Upper lobe of left lung (tissue), 6 donors: ENCODE measurements around the gene CCNQ. TPM values are rescaled to one million over a fixed set of nuclear protein-coding genes. Genes with fewer than 3 reads are reported as not detected.
A peak's percentile ranks its signal among the peaks of the same experiment; 100 is the strongest.

ENCODE experiments used
- ATAC-seq, 2 donors: fragments of 200-7000 bp; cut with Tn5 transposase; one replicate each; pipeline ENCODE4 v1.9.1; 2022; ENCODE audit warnings: mild to moderate bottlenecking in 2 of 2, moderate library complexity in 2 of 2; ENCODE audit not compliant: low FRiP score in 2 of 2
- DNase-seq, 2 donors: peaks; one replicate each; pipeline ENCODE4 v3.0.0-alpha.2; 2019 to 2020
- H3K27ac ChIP-seq, 4 donors: fragments of 200-600 bp; sonication (generic); one replicate each; pipeline ENCODE4 v1.5.1; 2016 to 2019
- H3K27me3 ChIP-seq, 4 donors: fragments of 200-600 bp; sonication (generic); one replicate each; pipeline ENCODE4 v1.5.1; 2017 to 2019
- H3K36me3 ChIP-seq, 4 donors: fragments of 200-600 bp; sonication (generic); one replicate each; pipeline ENCODE4 v1.5.1; 2016 to 2019
- H3K4me1 ChIP-seq, 4 donors: fragments of 200-600 bp; sonication (generic); one replicate each; pipeline ENCODE4 v1.5.1; 2018 to 2019
- H3K4me3 ChIP-seq, 4 donors: fragments of 200-600 bp; sonication (generic); one replicate each; pipeline ENCODE4 v1.5.1; 2017 to 2019; ENCODE audit warnings: mild to moderate bottlenecking in 2 of 4, moderate library complexity in 1 of 4
- H3K9me3 ChIP-seq, 4 donors: fragments of 200-600 bp; sonication (generic); one replicate each; pipeline ENCODE4 v1.5.1; 2018 to 2019
- CTCF ChIP-seq, 6 experiments: fragments of 450-650 bp in 4 of 6; fragments of 200-600 bp in 2 of 6; sonication (generic) in 2 of 6; IDR thresholded peaks; one replicate each; pipeline ENCODE4 v1.5.1; 2016 to 2019; ENCODE audit warnings: antibody characterized with exemption in 6 of 6
- EP300 ChIP-seq, 4 donors: sonication (generic); formaldehyde crosslinking; IDR thresholded peaks; one replicate each; pipeline ENCODE4 v1.5.1; 2017; ENCODE audit warnings: antibody characterized with exemption in 4 of 4, control low read depth in 2 of 4
- POLR2A ChIP-seq, 4 donors: fragments of 450-650 bp; IDR thresholded peaks; one replicate each; pipeline ENCODE4 v1.5.1; 2016 to 2017; ENCODE audit warnings: antibody characterized with exemption in 4 of 4, mild to moderate bottlenecking in 2 of 4
- POLR2AphosphoS5 ChIP-seq, 2 donors: sonication (generic); formaldehyde crosslinking; IDR thresholded peaks; one replicate each; pipeline ENCODE4 v1.5.1; 2017; ENCODE audit warnings: antibody characterized with exemption in 2 of 2
- WGBS, 2 donors: methylation state at CpG; one replicate each; pipeline ENCODE4 v1.1.5; 2017 to 2018; 5-methylcytosine and 5-hydroxymethylcytosine counted together
- total RNA-seq, 6 donors: library from RNA; depleted of rRNA in 4 of 6; stranded (reverse); fragments of >200 nt in 4 of 6; gene quantifications; one replicate each; pipeline versions ENCODE4 v1.1.0 to v1.2.1, GENCODE V29; 2016 to 2021
- donor health status: DM: no; HTN: no; CAD: no; lungs with moderate emphysema.
- donor health status: DM: no; HTN: yes; CAD: no; lungs with severe emphysema.

The CCNQ gene
- total RNA-seq, 6 donors from 2014 or later: 13.4 to 48.2 (median 24.6) TPM

GRCh38 chrX:153645151-153645550 lies 46.2 kb upstream of the CCNQ start:
- Histone ChIP-seq H3K36me3 (no peaks in the 10 kb centered on the region), H3K27ac (no peak overlapping the region), H3K4me3 (no peak overlapping the region), H3K9me3 (peaks cover 0 to 6% (median 0%) of the 10 kb centered on the region in 4 donors), H3K27me3 (peaks cover 0 to 80% (median 9%) of the 10 kb centered on the region in 4 donors), H3K4me1 (peaks cover 6 to 49% (median 21%) of the 10 kb centered on the region in 4 donors)
- DNase-seq (no peak), ATAC-seq (no peak)
- no peak for TF ChIP-seq EP300 (IDR thresholded peaks at IDR 0.05)
- no peak for TF ChIP-seq POLR2AphosphoS5 (IDR thresholded peaks at IDR 0.05)
- no peak for TF ChIP-seq CTCF (IDR thresholded peaks at IDR 0.05)
- no peak for TF ChIP-seq POLR2A (IDR thresholded peaks at IDR 0.05)
- WGBS, 2 donors: 14 to 68% methylated on average over 1 to 6 of the region's 6 CpGs

- Histone ChIP-seq H3K4me1 (peaks cover 6 to 49% (median 21%) of the 10 kb centered on the region in 4 donors), H3K36me3 (no peaks in the 10 kb centered on the region), H3K4me3 (no peak overlapping the region), H3K27me3 (peaks cover 0 to 74% (median 9%) of the 10 kb centered on the region in 4 donors), H3K27ac (no peak overlapping the region), H3K9me3 (peaks cover 0 to 6% (median 0%) of the 10 kb centered on the region in 4 donors)
- no peak for TF ChIP-seq POLR2AphosphoS5 (IDR thresholded peaks at IDR 0.05)
- no peak for TF ChIP-seq EP300 (IDR thresholded peaks at IDR 0.05)
- no peak for TF ChIP-seq POLR2A (IDR thresholded peaks at IDR 0.05)
- TF ChIP-seq CTCF (IDR thresholded peaks at IDR 0.05): no peak
- WGBS, 2 donors: 3 to 34% methylated on average over 6 to 43 of the region's 46 CpGs
- ATAC-seq: no peak
- peak in 1 of 2 donors; percentile 15 for DNase-seq
These were observed 45.6 kb upstream of the CCNQ start for GRCh38 chrX:153644356-153645125.

GRCh38 chrX:153643431-153644351 lies 44.8 kb upstream of the CCNQ start:
- no peak for ATAC-seq
- TF ChIP-seq CTCF (IDR thresholded peaks at IDR 0.05) (peak in 1 of 6 experiments; percentile 22), POLR2A (IDR thresholded peaks at IDR 0.05) (no peak), POLR2AphosphoS5 (IDR thresholded peaks at IDR 0.05) (no peak)
- H3K36me3 ChIP-seq: no peaks in the 10 kb centered on the region
- WGBS, 2 donors: 2 to 49% methylated on average over 10 to 70 of the region's 84 CpGs
- DNase-seq: no peak
- peaks cover 0 to 6% (median 0%) of the 10 kb centered on the region in 4 donors for H3K9me3 ChIP-seq
- no peak overlapping the region for H3K4me3 ChIP-seq
- H3K4me1 ChIP-seq: peaks cover 6 to 49% (median 21%) of the 10 kb centered on the region in 4 donors
- peaks cover 0 to 65% (median 9%) of the 10 kb centered on the region in 4 donors for H3K27me3 ChIP-seq
- H3K27ac ChIP-seq: no peak overlapping the region

- Histone ChIP-seq H3K4me1 (peaks cover 3 to 46% (median 21%) of the 10 kb centered on the region in 4 donors), H3K9me3 (peaks cover 0 to 4% (median 0%) of the 10 kb centered on the region in 4 donors), H3K36me3 (no peaks in the 10 kb centered on the region), H3K4me3 (peak overlapping the region in 2 of 4 donors; percentile 21 to 30), H3K27me3 (peaks cover 0 to 57% (median 8%) of the 10 kb centered on the region in 4 donors), H3K27ac (no peak overlapping the region)
- 33% methylated on average over 43 of the region's 48 CpGs; no CpG with 5 or more reads in 1 of the 2 donors for WGBS, 2 donors
- ATAC-seq (no peak), DNase-seq (no peak)
- TF ChIP-seq EP300 (IDR thresholded peaks at IDR 0.05): no peak
- no peak for TF ChIP-seq POLR2A (IDR thresholded peaks at IDR 0.05)
- no peak for TF ChIP-seq POLR2AphosphoS5 (IDR thresholded peaks at IDR 0.05)
- no peak for TF ChIP-seq CTCF (IDR thresholded peaks at IDR 0.05)
These were observed 43.9 kb upstream of the CCNQ start for GRCh38 chrX:153642655-153643430.
